ENCODE results near the gene PDCD11.

Gene PDCD11

GRCh38 chr10:103495321-103495720 lies 98.9 kb downstream of the PDCD11 start:
- Histone ChIP-seq H3K36me3 (ENCODE audit: insufficient read depth, low read length) (no peaks in the 10 kb centered on the region), H3K27me3 (ENCODE audit: control insufficient read depth, insufficient read depth, low read length) (peaks cover 63% of the 10 kb centered on the region), H3K4me2 (ENCODE audit: low read length) (no peak overlapping the region), H3K9ac (ENCODE audit: low read depth, low read length) (no peak overlapping the region), H3K4me1 (ENCODE audit: control insufficient read depth, insufficient read depth, low read length) (peaks cover 23% of the 10 kb centered on the region), H3K4me3 (ENCODE audit: low read length) (no peak overlapping the region), H3K9me3 (replicated peaks; ENCODE audit: low read length) (no peaks in the 10 kb centered on the region)
